GM12872 (cell line): ENCODE measurements around the gene ZNF23.

ENCODE experiments used
- TF ChIP-seq, protein P1 (sequence below): IDR thresholded peaks from 3 replicates; pipeline ENCODE4 v1.5.1; 2011; ENCODE audit warnings: low read depth, mild to moderate bottlenecking, low read length, moderate library complexity; ENCODE audit not compliant: insufficient read depth

ZNF23 gene

DNA sequence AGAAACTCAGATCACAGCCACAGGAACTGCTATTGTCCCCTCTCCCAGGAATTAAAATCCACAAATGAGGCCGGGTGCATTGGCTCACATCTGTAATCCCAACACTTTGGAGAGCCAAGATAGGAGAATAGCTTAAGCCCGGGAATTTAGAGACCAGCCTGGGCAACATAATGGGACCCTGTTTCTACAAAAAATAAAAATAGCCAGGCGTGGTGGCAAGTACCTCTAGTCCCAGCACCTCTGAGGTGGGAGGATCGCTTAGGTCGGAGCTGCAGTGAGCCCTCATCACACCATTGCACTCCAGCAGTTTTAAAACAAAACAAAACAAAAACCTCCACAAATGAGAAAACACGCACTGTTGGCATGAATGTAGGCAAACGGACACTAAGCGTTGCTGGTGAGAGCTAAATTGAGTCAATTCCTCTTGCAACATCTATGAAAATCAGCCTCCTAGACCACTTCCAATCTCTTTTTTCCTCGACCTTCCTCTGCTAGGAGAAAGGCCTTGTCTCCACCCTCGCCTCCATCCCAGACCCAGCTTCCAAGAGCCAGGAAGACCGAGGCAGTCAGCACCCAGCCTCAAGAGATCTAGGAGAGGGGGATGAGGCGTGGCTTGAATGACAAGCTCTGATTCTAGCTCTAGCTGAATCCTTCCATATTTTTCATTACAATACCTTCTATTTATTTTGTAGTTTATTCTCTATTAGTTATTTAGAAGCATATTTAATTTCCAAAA, 35.0 kb downstream of the ZNF23 start:
- TF ChIP-seq, protein P1, sequence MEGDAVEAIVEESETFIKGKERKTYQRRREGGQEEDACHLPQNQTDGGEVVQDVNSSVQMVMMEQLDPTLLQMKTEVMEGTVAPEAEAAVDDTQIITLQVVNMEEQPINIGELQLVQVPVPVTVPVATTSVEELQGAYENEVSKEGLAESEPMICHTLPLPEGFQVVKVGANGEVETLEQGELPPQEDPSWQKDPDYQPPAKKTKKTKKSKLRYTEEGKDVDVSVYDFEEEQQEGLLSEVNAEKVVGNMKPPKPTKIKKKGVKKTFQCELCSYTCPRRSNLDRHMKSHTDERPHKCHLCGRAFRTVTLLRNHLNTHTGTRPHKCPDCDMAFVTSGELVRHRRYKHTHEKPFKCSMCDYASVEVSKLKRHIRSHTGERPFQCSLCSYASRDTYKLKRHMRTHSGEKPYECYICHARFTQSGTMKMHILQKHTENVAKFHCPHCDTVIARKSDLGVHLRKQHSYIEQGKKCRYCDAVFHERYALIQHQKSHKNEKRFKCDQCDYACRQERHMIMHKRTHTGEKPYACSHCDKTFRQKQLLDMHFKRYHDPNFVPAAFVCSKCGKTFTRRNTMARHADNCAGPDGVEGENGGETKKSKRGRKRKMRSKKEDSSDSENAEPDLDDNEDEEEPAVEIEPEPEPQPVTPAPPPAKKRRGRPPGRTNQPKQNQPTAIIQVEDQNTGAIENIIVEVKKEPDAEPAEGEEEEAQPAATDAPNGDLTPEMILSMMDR = no peak

DNA sequence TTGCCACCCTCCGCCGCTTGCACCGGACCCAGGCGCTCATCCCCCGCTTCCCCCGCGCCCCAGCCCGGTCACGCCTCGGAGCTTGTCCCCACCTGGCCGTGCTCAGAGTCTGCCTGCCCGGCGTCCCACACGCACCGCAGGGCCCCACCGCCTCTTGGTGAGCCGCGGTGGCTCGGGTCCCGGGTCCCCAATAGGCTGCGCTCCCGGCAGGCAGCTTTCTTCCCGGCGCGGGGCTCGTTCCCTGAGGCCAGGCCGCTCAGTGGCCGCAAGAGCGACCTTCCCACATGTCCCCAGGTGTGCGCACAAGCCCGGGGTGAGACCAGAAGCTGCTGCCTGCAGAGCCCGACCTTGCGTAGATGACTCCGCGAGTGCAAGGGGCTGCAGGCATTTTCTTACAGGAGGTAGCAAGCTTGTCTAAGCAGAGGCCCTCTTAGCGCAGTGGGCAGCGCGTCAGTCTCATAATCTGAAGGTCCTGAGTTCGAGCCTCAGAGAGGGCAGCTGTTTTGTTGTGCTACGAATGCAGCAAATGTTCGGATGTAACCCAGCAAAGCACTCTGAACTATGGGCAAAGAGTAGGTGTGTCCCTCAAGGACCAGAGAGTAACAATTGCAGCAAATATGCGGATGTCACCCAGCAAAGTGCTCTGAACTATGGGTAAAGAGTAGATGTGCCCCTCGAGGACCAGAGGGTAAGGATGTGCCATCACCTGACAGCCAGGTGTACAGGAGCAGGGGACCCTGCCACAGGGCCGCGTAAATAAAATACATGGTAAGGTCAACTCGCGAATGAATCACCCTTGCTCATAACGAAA, 35.8 kb downstream of the ZNF23 start:
- TF ChIP-seq, protein P1 = no peak

DNA sequence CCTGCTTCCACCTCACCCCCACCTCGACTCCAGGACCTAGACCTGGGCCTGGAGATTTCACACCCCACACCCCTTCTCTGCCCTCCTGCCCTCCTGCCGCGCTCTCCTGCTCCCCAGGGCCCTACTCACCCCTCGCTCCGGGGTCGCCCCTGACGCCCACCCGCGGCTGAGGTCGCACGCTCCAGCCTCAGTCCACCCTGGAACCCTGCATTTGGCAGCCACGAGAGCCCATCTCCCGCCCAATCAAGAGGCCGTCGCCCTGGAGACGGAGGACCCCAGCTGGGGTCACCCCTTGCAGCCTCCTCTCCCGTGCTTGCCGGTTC, 36.3 kb downstream of the ZNF23 start:
- TF ChIP-seq, protein P1 = no peak

DNA sequence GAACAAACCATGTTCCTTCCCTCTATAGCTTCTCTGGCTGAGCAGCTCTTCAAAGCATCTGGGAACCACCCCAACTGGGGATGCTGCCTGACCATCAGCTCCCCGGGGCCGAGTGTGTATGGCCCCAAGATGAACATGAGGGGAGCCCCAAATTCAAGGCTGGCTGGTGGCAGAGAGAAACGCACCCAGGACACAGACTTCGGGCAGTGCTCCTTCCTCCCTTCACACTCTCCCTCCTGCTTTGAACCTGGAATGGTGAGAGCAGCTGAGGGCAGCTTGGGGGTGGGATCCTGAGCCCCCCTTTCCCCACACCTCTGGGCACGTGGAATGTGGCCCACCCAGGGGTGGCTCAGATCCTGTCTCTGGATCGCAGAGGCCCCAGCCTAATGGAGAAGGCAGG, 37.4 kb downstream of the ZNF23 start:
- TF ChIP-seq, protein P1 = no peak

DNA sequence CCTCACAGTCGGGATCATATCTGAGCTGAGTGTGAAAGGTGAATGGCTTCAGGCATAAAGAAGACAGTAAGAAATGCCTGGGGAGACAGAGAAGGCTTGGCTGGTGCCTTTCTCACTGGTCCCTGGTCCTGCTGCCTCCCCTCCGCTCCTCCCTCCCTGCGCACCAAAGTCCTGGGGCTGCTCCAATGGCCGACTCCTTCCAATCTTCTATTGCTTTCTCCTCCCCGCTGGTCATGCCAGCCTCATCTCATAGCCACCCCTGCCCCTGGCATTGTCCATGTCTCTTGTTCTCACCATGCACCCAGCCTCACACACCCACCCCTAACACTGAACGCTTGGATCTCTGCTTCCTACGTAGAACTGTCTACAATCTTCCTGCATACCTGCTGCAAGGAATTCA, 38.2 kb downstream of the ZNF23 start:
- TF ChIP-seq, protein P1 = no peak

DNA sequence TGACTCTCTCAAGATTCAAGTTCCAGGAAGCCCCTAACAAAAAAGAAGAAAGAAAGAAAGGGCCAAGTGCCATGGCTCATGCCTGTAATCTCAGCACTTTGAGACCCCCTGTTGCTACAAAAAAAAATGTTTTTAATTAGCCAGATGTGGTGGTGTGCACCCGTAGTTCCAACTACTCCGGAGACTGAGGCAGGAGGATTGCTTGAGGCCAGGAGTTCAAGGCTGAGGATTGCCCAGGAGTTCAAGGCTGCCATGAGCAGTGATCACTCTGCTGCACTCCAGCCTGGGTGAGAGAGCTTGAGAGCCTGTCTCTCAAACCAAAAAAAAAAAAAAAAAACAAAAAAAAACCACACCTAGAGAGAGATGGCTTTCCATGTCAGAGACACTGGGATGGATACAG, 39.0 kb downstream of the ZNF23 start:
- TF ChIP-seq, protein P1 = no peak

DNA sequence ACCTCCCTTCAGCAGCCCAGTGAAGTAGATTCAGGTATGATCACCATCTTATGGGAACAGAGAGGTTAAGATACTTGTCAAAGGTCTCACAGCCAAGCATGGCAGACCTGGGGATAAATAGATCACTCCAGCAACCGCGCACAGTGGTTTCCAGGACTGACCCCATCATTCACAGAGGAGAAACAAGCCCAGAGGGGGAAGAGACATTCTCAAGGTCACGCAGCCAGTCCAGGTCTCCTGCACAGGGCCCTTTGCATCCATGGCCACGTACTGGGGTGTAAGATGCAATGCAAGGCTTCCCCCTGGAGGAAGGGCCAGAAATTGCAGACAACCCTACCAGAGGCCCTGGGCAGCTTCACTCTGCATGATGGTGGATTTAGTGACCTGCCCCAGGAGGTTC, 40.1 kb downstream of the ZNF23 start:
- TF ChIP-seq, protein P1 = peak; percentile 77
